ENCODE measurements around the gene MNAT1. TPM values are rescaled to one million over a fixed set of nuclear protein-coding genes. Genes with fewer than 3 reads are reported as not detected.

MNAT1 gene
- total RNA-seq, 1 donor from 2014 or later: 75.4 TPM

DNA sequence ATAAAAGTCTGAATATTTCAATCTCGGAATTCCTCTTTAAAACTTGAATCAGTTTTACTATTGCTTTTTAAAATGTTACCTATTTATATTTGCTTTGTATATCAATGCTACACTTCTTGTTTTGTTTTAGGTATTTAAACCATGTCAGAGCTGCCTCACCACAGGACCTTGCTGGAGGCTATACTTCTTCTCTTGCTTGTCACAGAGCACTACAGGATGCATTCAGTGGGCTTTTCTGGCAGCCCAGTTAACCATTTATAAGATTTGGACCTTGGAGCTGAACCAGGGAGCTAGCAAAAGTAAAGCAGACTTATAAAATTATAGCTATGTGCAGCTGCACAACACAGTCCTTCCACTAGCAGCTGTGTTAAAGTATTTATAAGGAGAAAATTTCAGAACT, 233.5 kb downstream of the MNAT1 start:
- no peak overlapping the region for H3K4me3 ChIP-seq (ENCODE audit: low read depth, low read length)
- TF ChIP-seq CTCF (conservative IDR thresholded peaks at IDR 0.05; ENCODE audit: low read depth, low read length): no peak
- DNase-seq (ENCODE audit: low read depth): no peak

DNA sequence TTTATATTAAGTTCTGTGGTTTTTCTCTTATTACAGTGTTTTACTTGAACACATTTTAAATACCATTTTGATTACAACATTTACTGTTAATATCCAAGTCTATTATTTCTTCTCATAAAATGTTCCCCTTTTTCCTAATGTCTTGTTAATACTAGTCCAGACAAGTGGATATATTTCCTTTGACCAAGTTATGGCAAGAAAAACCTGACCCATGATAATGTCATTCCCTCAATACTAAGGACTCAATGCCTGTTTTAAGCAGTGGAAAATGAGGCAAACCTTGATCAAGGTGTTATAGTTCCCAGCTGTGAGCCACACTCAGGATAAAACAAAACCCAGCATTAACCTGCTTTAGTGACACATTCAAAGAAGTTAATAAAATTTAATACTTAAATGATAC, 234.1 kb downstream of the MNAT1 start:
- no peak overlapping the region for H3K4me3 ChIP-seq (ENCODE audit: low read depth, low read length)
- DNase-seq (ENCODE audit: low read depth): no peak

GRCh38 chr14:60970146-60970545, 235.6 kb downstream of the MNAT1 start:
- no peak overlapping the region for H3K4me3 ChIP-seq (ENCODE audit: low read depth, low read length)
- TF ChIP-seq CTCF (conservative IDR thresholded peaks at IDR 0.05; ENCODE audit: low read depth, low read length): no peak
- DNase-seq (ENCODE audit: low read depth): no peak

More for the DNA sequence above, 234.1 kb downstream of the MNAT1 start:
- no peak for TF ChIP-seq CTCF (conservative IDR thresholded peaks at IDR 0.05; ENCODE audit: low read depth, low read length)

DNA sequence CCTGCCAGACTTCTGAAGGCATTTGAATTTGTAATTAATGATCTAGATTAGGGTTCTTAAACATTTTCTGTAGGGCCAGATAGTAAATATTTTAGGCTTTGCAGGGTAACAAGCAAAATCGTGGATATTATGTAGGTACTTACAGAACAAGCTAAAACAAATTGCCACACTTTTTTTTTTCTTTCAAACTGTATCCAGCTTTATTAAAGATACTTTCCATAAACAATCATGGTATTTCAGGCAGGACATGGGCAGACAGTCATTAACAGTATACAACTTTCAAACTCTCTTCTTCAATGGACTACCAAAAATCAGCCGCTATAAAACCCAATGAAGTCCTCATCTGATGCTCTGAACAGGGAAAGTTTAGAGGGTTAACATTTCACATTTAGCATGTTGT, 236.7 kb downstream of the MNAT1 start:
- TF ChIP-seq CTCF (conservative IDR thresholded peaks at IDR 0.05; ENCODE audit: low read depth, low read length): no peak
- no peak overlapping the region for H3K4me3 ChIP-seq (ENCODE audit: low read depth, low read length)
- DNase-seq (ENCODE audit: low read depth): no peak

GRCh38 chr14:60972295-60972694, 237.7 kb downstream of the MNAT1 start:
- TF ChIP-seq CTCF (conservative IDR thresholded peaks at IDR 0.05; ENCODE audit: low read depth, low read length): no peak
- no peak overlapping the region for H3K4me3 ChIP-seq (ENCODE audit: low read depth, low read length)
- no peak for DNase-seq (ENCODE audit: low read depth)

- no peak overlapping the region for H3K4me3 ChIP-seq (ENCODE audit: low read depth, low read length)
- DNase-seq (ENCODE audit: low read depth): no peak
- no peak for TF ChIP-seq CTCF (conservative IDR thresholded peaks at IDR 0.05; ENCODE audit: low read depth, low read length)
These were observed 238.5 kb downstream of the MNAT1 start for GRCh38 chr14:60973070-60973469.

- TF ChIP-seq CTCF (conservative IDR thresholded peaks at IDR 0.05; ENCODE audit: low read depth, low read length): no peak
- DNase-seq (ENCODE audit: low read depth): no peak
- H3K4me3 ChIP-seq (ENCODE audit: low read depth, low read length): no peak overlapping the region
These were observed 239.6 kb downstream of the MNAT1 start for GRCh38 chr14:60974090-60974651.

Measured in epithelial cell of proximal tubule (primary cell).